GM12891 (cell line): ENCODE results near the gene LDLRAD3.

ENCODE experiments used
- DNase-seq: peaks from one replicate; pipeline ENCODE4 v3.0.0; 2011; ENCODE audit warnings: low spot score; ENCODE audit not compliant: insufficient read length
- FAIRE-seq: peaks from 2 replicates; lab custom pipeline; 2011; peaks lifted over from hg19 to GRCh38; lab: Jason Lieb, UNC
- PAX5 ChIP-seq: IDR thresholded peaks from 2 replicates; pipeline ENCODE4 v1.6.1; 2011; ENCODE audit warnings: low read length, moderate library complexity, mild to moderate bottlenecking; ENCODE audit not compliant: insufficient read depth, severe bottlenecking
- POLR2A ChIP-seq: IDR thresholded peaks from 2 replicates; pipeline ENCODE4 v1.6.1; 2011; ENCODE audit warnings: low read depth, low read length, control low read depth
- POLR2AphosphoS5 ChIP-seq: IDR thresholded peaks from 2 replicates; pipeline ENCODE4 v1.6.1; 2011; ENCODE audit warnings: low read depth, low read length, control low read depth
- POU2F2 ChIP-seq: IDR thresholded peaks from 2 replicates; pipeline ENCODE4 v1.6.1; 2011; ENCODE audit warnings: low read depth, mild to moderate bottlenecking, control low read depth, low read length, moderate library complexity
- SPI1 ChIP-seq: IDR thresholded peaks from 2 replicates; pipeline ENCODE4 v1.6.1; 2011; ENCODE audit warnings: low read depth, low read length, control low read depth
- TAF1 ChIP-seq: IDR thresholded peaks from 2 replicates; pipeline ENCODE4 v1.6.1; 2011; ENCODE audit warnings: low read depth, low read length, control low read depth

Gene LDLRAD3

DNA sequence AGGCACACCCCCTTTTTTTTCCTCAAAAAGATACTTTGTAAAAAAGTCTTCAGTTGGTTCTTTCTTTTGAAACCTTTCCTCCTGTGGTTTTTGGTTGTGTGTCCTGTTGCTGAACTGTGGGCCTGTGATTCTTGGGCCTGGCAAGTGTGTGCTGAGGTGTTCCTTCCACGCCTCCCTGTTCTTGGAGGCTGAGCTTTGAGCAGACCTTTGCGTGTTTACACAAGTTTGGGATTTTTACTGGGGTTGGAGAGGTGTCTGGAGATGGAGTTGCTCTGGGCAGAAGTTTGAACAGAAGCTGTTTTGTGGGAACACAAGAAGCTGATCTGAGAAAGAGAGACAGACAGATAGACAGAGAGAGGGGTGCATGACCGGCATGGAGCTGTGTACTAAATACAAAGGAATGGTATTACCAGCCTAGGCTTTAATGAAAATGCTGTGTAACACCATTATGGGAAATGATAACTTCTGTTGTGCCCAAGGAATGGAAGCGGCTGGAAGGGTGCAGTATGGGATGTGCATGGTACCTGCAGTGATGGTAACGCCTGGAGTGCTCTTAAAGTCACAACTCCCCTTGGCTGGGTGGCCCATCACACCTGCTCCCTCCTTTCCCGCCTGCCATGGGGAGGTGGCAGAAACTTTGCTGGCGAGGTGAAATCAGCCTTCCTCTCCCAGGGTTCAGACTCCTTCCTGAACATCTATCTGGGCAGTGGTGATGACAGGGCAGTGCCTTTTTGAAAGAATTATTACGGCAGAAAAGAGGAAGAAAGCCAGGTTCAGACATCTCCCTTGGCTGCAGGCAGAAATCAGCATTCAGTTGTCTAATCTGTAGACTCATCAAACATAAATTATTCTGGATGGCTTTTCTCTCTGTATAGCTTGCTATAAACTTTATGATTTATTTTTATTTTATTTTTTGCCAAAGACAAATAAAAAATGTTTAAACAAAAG, 70.4 kb downstream of the LDLRAD3 start:
- no peak for DNase-seq
- no peak for FAIRE-seq
- no peak for TF ChIP-seq SPI1
- TF ChIP-seq POU2F2, result no peak
- no peak for TF ChIP-seq POLR2AphosphoS5
- TF ChIP-seq POLR2A, result no peak
- TF ChIP-seq TAF1, result no peak
- no peak for TF ChIP-seq PAX5

- DNase-seq (no peak), FAIRE-seq (no peak)
- no peak for TF ChIP-seq PAX5
- TF ChIP-seq POLR2AphosphoS5, result no peak
- no peak for TF ChIP-seq POU2F2
- no peak for TF ChIP-seq SPI1
- no peak for TF ChIP-seq POLR2A
These were observed 71.2 kb downstream of the LDLRAD3 start for GRCh38 chr11:36014898-36015665.

GRCh38 chr11:36015799-36016198, 71.9 kb downstream of the LDLRAD3 start:
- TF ChIP-seq PAX5 (no peak), SPI1 (no peak), POLR2AphosphoS5 (no peak), POU2F2 (no peak), TAF1 (no peak), POLR2A (no peak)
- DNase-seq (no peak), FAIRE-seq (no peak)

DNA sequence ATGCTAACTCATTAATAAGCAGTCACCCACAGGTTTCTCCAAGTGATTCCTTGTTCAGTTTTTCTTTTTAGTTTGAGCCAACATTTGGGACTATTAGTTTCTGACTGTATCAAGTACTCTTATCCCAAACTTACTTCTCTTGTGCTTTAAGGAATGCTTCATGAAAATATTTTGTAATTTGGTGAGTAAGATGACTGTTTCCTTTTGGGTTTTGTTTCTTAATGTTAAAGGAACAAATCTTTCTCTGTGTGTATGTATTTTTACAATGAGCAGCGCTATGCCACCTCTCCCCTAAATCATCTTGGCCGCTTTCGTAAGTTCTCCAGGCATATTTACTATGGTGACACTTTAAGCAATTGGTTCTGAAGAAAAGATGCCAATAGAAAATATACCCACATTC, 72.4 kb downstream of the LDLRAD3 start:
- TF ChIP-seq SPI1, result no peak
- TF ChIP-seq POLR2AphosphoS5, result no peak
- no peak for TF ChIP-seq POLR2A
- no peak for TF ChIP-seq TAF1
- no peak for TF ChIP-seq PAX5
- no peak for TF ChIP-seq POU2F2
- DNase-seq (no peak), FAIRE-seq (no peak)

GRCh38 chr11:36016709-36017108, 72.8 kb downstream of the LDLRAD3 start:
- FAIRE-seq (no peak), DNase-seq (no peak)
- no peak for TF ChIP-seq POLR2AphosphoS5
- no peak for TF ChIP-seq PAX5
- TF ChIP-seq POLR2A, result no peak

DNA sequence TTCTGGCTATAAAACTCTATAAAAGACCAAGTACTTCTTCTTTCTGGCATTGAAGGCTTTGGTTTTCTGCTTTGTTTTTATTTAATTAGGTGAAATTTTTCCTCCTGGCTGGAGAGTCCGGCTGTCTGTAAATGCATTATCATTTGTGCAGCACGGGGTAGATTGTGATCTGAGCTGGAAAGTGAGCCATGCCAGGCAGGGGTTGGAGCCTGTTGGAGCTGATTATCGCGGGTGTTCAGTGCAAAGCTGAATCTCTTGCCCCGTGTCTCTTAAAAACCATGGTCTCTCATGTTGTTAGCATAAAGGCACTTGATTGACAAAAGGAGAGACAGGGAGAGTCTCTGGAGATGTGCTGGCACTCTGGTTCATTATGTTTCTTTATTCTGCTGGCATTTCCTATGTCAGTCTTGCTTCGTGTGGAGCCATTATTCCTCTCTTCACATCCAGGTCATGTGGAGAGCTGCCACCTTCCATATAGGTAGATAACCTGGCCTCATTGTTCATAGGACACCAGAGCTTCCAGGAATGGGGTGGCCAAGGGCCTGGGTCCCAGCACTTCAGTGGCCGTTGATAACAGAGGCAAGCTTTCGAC, 75.2 kb downstream of the LDLRAD3 start:
- no peak for FAIRE-seq
- no peak for DNase-seq
- TF ChIP-seq TAF1, result no peak
- no peak for TF ChIP-seq POLR2AphosphoS5
- no peak for TF ChIP-seq POU2F2
- no peak for TF ChIP-seq SPI1
- TF ChIP-seq POLR2A, result no peak
- no peak for TF ChIP-seq PAX5

DNA sequence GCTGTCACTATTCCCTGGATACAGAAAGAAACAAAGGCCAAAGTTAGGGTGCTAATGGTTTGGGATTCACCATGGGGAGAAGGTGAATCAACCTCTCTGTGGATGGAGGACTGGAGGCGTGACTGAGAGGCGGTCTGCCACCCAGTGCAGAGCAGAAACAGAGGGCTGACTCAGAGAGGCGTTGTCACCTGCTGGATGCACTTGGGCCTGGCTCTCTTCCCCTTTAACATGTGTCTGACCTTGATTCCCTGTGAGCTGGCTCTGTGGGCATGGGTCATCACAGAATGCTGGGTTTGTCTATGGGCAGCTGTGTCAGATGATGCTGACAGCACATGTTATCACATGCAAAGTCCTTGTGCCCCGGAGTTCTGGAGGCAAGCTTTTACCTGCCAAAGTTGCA, 75.9 kb downstream of the LDLRAD3 start:
- DNase-seq, result no peak
- no peak for TF ChIP-seq POLR2AphosphoS5
- no peak for TF ChIP-seq POLR2A
- TF ChIP-seq POU2F2, result no peak
- no peak for TF ChIP-seq PAX5
- TF ChIP-seq SPI1, result no peak
- no peak for TF ChIP-seq TAF1
- FAIRE-seq, result no peak

DNA sequence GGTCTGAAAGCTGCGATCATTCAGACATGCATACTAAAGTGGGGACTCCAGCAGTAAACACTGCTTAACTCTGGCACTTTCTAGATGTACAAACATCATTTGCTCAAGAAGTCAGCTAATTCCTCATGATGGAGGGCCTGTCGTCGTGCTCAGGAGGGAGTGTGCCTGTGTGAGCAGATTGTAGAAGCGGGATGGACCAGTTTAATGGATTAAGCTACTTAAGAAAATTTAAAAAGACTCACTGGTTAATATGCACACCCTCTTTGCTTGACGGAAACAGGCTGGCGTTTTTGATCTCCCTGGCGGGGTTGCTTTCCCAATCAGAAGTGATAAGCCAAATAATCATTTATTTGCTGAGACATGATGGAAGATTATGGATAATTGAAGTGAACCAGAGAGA, 79.0 kb downstream of the LDLRAD3 start:
- no peak for FAIRE-seq
- no peak for TF ChIP-seq SPI1
- no peak for TF ChIP-seq TAF1
- no peak for DNase-seq

- no peak for TF ChIP-seq POLR2AphosphoS5
- TF ChIP-seq POU2F2, result no peak
- no peak for TF ChIP-seq TAF1
- TF ChIP-seq POLR2A, result no peak
- TF ChIP-seq SPI1, result no peak
- no peak for TF ChIP-seq PAX5
- no peak for FAIRE-seq
- no peak for DNase-seq
These were observed 80.1 kb downstream of the LDLRAD3 start for GRCh38 chr11:36023922-36024321.

GRCh38 chr11:36024716-36025115, 80.9 kb downstream of the LDLRAD3 start:
- DNase-seq (no peak), FAIRE-seq (no peak)
- TF ChIP-seq POLR2AphosphoS5, result no peak
- no peak for TF ChIP-seq POU2F2
- no peak for TF ChIP-seq PAX5
- TF ChIP-seq TAF1, result no peak
- no peak for TF ChIP-seq POLR2A
- no peak for TF ChIP-seq SPI1
